ENCODE results near the gene STK32C. TPM values are rescaled to one million over a fixed set of nuclear protein-coding genes. Genes with fewer than 3 reads are reported as not detected.

The STK32C gene
- total RNA-seq, 1 donor from 2014 or later, result 15.7 TPM

DNA sequence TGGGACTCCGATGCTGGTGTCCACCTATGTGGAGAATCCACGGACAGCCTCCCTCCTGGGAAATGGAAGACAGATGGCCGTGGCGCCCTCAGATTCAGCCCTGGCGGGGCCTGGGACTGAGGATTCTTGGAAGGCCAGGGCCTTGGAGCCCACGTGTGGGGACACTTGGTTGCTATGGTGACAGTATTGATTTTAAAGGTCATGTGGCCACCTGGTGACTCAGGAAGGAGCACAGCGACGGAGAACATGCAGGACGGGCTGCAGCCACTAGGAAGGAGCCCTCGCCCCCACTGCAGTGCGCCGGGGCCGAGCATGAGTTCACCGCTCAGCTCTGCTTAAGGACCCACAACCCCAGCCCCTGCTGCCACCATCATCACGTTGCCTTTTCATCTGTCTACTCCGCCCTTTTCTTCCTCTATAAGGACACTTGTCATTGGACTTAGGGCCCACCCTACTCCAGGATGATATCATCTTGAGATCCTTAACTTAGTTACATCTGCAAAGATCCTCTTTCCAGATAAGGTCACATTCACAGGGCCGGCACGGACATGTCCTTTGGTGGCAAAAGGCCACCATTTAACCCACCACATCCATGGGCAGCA, 3.7 kb upstream of the STK32C start:
- Mint-ChIP-seq H3K4me3 (ENCODE audit: unreplicated experiment) (no peak overlapping the region), H3K27me3 (ENCODE audit: unreplicated experiment) (no peaks in the 10 kb centered on the region), H3K27ac (ENCODE audit: unreplicated experiment) (no peak overlapping the region), H3K4me1 (ENCODE audit: unreplicated experiment) (peaks cover 9% of the 10 kb centered on the region), H3K36me3 (ENCODE audit: unreplicated experiment) (peaks cover 5% of the 10 kb centered on the region), H3K9me3 (ENCODE audit: unreplicated experiment) (peaks cover 4% of the 10 kb centered on the region)
- DNase-seq (ENCODE audit: extremely low spot score, unreplicated experiment), result no peak
- TF ChIP-seq, protein P1, sequence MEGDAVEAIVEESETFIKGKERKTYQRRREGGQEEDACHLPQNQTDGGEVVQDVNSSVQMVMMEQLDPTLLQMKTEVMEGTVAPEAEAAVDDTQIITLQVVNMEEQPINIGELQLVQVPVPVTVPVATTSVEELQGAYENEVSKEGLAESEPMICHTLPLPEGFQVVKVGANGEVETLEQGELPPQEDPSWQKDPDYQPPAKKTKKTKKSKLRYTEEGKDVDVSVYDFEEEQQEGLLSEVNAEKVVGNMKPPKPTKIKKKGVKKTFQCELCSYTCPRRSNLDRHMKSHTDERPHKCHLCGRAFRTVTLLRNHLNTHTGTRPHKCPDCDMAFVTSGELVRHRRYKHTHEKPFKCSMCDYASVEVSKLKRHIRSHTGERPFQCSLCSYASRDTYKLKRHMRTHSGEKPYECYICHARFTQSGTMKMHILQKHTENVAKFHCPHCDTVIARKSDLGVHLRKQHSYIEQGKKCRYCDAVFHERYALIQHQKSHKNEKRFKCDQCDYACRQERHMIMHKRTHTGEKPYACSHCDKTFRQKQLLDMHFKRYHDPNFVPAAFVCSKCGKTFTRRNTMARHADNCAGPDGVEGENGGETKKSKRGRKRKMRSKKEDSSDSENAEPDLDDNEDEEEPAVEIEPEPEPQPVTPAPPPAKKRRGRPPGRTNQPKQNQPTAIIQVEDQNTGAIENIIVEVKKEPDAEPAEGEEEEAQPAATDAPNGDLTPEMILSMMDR (IDR thresholded peaks at IDR 0.05), result no peak

DNA sequence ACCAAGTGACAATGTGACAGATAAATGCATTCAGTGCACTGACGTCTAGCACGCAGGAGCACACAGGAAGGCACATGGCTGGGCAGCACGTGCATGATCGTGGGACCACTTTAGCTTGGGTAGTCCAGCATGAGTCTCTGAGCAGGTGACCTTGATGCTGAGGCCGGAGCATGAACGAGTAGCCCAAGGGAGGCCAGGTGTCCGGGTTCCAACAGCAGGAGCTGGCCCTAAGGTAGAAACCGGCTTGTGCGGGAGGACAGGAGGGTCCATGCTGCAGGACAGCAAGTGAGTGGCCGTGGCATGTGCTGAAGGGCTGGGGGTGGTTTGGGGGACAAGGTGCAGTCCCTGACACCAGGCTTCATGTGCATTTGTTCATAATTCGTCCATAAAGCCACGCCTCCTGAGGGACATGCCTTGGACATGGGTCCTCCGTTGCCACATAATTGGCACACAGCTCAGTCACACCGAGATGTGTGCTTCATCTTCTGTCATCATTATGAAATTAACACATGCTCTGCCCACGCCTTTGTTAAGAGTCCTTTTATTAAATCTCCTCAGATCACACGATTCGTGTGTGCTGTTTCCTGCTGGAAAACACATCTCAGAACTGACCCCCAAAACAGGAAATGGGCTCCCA, 3.1 kb upstream of the STK32C start:
- Mint-ChIP-seq H3K27me3 (ENCODE audit: unreplicated experiment) (no peaks in the 10 kb centered on the region), H3K4me1 (ENCODE audit: unreplicated experiment) (peaks cover 7% of the 10 kb centered on the region), H3K36me3 (ENCODE audit: unreplicated experiment) (peaks cover 8% of the 10 kb centered on the region), H3K9me3 (ENCODE audit: unreplicated experiment) (peaks cover 4% of the 10 kb centered on the region), H3K4me3 (ENCODE audit: unreplicated experiment) (no peak overlapping the region), H3K27ac (ENCODE audit: unreplicated experiment) (no peak overlapping the region)
- TF ChIP-seq, protein P1 (IDR thresholded peaks at IDR 0.05), result no peak
- DNase-seq (ENCODE audit: extremely low spot score, unreplicated experiment), result no peak

DNA sequence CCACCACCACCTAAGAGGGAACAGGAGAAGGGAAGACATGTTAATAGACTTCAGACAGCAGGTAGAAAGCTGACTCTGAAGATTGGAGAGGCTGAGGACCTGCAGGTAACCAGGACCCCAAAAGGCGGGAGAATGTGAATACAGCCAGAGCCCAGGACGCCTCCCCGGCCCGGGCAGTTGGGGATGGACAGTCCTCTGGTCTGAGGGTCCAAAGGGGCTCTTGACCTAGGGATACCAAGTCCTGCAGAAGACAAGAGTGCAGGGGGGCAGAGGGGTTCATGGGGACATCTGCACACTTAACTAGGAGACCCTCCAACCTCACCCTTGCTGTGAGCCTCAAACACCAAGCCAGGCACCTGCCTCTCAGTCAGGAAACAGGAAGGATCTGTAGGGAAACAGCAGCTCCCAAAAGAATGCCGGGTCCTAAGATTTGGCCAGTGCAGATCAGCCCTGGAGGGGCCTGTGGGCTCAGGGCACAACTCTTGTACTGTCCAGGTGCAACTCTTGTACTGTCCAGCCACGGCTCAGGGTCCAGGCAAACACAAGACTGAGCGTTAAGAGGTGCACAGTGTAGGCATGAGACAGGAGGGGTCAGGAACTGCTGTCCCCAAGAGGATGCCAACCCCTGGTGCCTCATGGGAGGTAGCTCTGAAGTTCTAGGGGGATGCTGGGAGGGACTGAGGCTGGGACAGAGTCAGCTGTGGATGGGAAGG, 2.3 kb upstream of the STK32C start:
- Mint-ChIP-seq H3K9me3 (ENCODE audit: unreplicated experiment) (peaks cover 4% of the 10 kb centered on the region), H3K4me3 (ENCODE audit: unreplicated experiment) (no peak overlapping the region), H3K27me3 (ENCODE audit: unreplicated experiment) (no peaks in the 10 kb centered on the region), H3K27ac (ENCODE audit: unreplicated experiment) (no peak overlapping the region), H3K36me3 (ENCODE audit: unreplicated experiment) (peaks cover 8% of the 10 kb centered on the region), H3K4me1 (ENCODE audit: unreplicated experiment) (peaks cover 7% of the 10 kb centered on the region)
- DNase-seq (ENCODE audit: extremely low spot score, unreplicated experiment), result no peak
- TF ChIP-seq, protein P1 (IDR thresholded peaks at IDR 0.05), result no peak

DNA sequence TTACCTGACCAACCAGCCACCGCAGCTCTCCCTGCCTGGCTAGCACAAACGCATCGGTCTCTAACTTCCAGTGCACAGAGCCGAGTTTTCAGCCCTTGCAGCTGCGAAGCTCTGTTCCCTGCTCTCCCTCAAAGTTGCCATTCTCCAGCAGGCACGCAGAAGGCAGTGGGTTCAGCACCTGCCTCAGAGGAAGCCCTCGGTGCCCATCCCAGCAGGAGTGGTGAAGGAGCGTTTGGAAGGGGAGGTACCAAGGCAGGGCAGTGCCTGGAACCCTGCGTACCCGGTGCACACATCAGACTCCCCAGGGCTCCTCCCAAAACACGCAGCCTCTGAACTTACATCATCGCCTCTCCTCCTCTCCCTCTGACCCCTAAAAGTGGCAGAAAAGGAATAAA, 1.7 kb upstream of the STK32C start:
- DNase-seq (ENCODE audit: extremely low spot score, unreplicated experiment), result no peak
- H3K4me3 Mint-ChIP-seq (ENCODE audit: unreplicated experiment), result no peak overlapping the region
- TF ChIP-seq, protein P1 (IDR thresholded peaks at IDR 0.05), result no peak
- H3K9me3 Mint-ChIP-seq (ENCODE audit: unreplicated experiment), result peaks cover 4% of the 10 kb centered on the region
- peaks cover 7% of the 10 kb centered on the region for H3K4me1 Mint-ChIP-seq (ENCODE audit: unreplicated experiment)
- H3K27ac Mint-ChIP-seq (ENCODE audit: unreplicated experiment), result no peak overlapping the region
- H3K36me3 Mint-ChIP-seq (ENCODE audit: unreplicated experiment), result peaks cover 8% of the 10 kb centered on the region
- no peaks in the 10 kb centered on the region for H3K27me3 Mint-ChIP-seq (ENCODE audit: unreplicated experiment)
